Tibial nerve (tissue), 4 donors: Measurements from ENCODE around the gene ZNF787.

Experiments used
- CTCF ChIP-seq, 5 experiments: fragments of 200-600 bp in 3 of 5; fragments of 450-650 bp in 2 of 5; sonication (generic) in 3 of 5; IDR thresholded peaks; one replicate each; pipeline ENCODE4 v1.5.1; 2016 to 2019; ENCODE audit warnings: antibody characterized with exemption in 5 of 5, mild to moderate bottlenecking in 3 of 5, moderate library complexity in 2 of 5
- EP300 ChIP-seq, 2 donors: sonication (generic); formaldehyde crosslinking; IDR thresholded peaks; one replicate each; pipeline ENCODE4 v1.6.1; 2017; ENCODE audit warnings: antibody characterized with exemption in 2 of 2, mild to moderate bottlenecking in 1 of 2
- POLR2A ChIP-seq, 2 donors: fragments of 450-650 bp; IDR thresholded peaks; one replicate each; pipeline ENCODE4 v1.6.1; 2017; ENCODE audit warnings: antibody characterized with exemption in 2 of 2, mild to moderate bottlenecking in 2 of 2, moderate library complexity in 2 of 2

DNA sequence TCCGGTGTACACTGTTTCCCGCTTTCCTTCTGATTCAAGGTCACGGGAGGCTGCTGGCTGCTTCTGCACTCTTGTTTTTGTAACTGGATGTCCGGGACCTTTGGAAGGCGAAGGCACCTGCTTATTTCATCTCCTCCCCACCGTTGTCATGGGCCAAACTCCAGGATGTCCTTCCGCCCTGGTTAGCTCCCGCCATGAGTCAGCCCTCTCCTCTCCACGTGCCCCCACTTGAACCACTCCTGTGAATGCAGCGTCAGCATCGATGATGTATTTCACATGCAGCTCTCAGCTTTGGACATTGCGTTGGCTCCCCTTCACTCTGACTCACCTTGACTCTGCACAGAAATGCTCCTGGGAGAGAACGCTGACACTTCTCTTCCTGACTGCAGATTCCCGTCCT, 49.2 kb upstream of the ZNF787 start:
- TF ChIP-seq EP300 (IDR thresholded peaks at IDR 0.05) (no peak), CTCF (IDR thresholded peaks at IDR 0.05) (no peak), POLR2A (IDR thresholded peaks at IDR 0.05) (no peak)
